Lung (tissue), 12 donors: ENCODE results near the gene NSF. TPM values are rescaled to one million over a fixed set of nuclear protein-coding genes. Genes with fewer than 3 reads are reported as not detected.
A peak's percentile ranks its signal among the peaks of the same experiment; 100 is the strongest.

Source experiments
- ATAC-seq: fragments of 200-7000 bp; cut with Tn5 transposase; one replicate; pipeline ENCODE4 v1.9.1; 2020; ENCODE audit warnings: moderate number of reproducible peaks; ENCODE audit not compliant: insufficient read depth, low FRiP score
- DNase-seq, 3 donors: peaks; one replicate each; pipeline ENCODE4 v3.0.0-alpha.2; 2013 to 2017
- H3K27ac ChIP-seq, 2 donors: one replicate each; pipeline ENCODE4 v1.5.1; 2013; ENCODE audit warnings: mild to moderate bottlenecking in 2 of 2, moderate library complexity in 2 of 2, control low read depth in 1 of 2, inconsistent platforms in 1 of 2, low read depth in 1 of 2, low read length in 1 of 2
- H3K27me3 ChIP-seq, 3 donors: one replicate each; pipeline ENCODE4 v1.5.1; 2013; ENCODE audit warnings: low read length in 2 of 3; ENCODE audit not compliant: control insufficient read depth in 3 of 3, insufficient read depth in 3 of 3
- H3K36me3 ChIP-seq, 4 donors: one replicate each; pipeline ENCODE4 v1.5.1; 2013; ENCODE audit warnings: low read length in 4 of 4, mild to moderate bottlenecking in 1 of 4, moderate library complexity in 1 of 4; ENCODE audit not compliant: control insufficient read depth in 4 of 4, insufficient read depth in 4 of 4
- H3K4me1 ChIP-seq, 5 donors: one replicate each; pipeline ENCODE4 v1.5.1; 2013; ENCODE audit warnings: low read length in 5 of 5, mild to moderate bottlenecking in 2 of 5, moderate library complexity in 1 of 5; ENCODE audit not compliant: control insufficient read depth in 5 of 5, insufficient read depth in 5 of 5
- H3K4me3 ChIP-seq: one replicate; pipeline ENCODE4 v1.5.1; 2013; ENCODE audit warnings: mild to moderate bottlenecking, control low read depth, moderate library complexity
- H3K9ac ChIP-seq, 2 donors: one replicate each; pipeline ENCODE4 v1.5.1; 2013; ENCODE audit warnings: low read length in 2 of 2, control low read depth in 1 of 2; ENCODE audit not compliant: insufficient read depth in 1 of 2
- H3K9me3 ChIP-seq, 4 donors: one replicate each; pipeline ENCODE4 v1.5.1; 2013; ENCODE audit warnings: low read length in 3 of 4, mild to moderate bottlenecking in 1 of 4, moderate library complexity in 1 of 4; ENCODE audit not compliant: control insufficient read depth in 4 of 4, insufficient read depth in 3 of 4
- WGBS, 2 donors: extraction: QIAGEN DNeasy Blood & Tissue Kit; methylation state at CpG; one replicate each; pipeline ENCODE4 v1.1.7; 2013; 5-methylcytosine and 5-hydroxymethylcytosine counted together
- polyA plus RNA-seq, 2 donors: library from polyadenylated mRNA; stranded (reverse); fragments of 200-250 nt; gene quantifications; one replicate each; pipeline ENCODE4 v1.2.1, GENCODE V29; 2013
- total RNA-seq, 2 donors: library from RNA; depleted of rRNA in 1 of 2; stranded (reverse); fragments of >200 nt in 1 of 2; gene quantifications; one replicate each; pipeline ENCODE4 v1.2.1, GENCODE V29; 2014 to 2021
- TF ChIP-seq, protein P1 (sequence below): IDR thresholded peaks from 2 replicates; pipeline ENCODE4 v1.5.1; 2012; ENCODE audit warnings: mild to moderate bottlenecking; ENCODE audit errors: control extremely low read depth, extremely low read depth
- donor health status: control.
- donor health status: control.
- donor health status: Bipolar disorder and iron deficiency.
- donor health status: healthy.
- donor health status: DM: yes; HTN: yes; CAD: no.

Gene NSF
- total and polyA plus RNA-seq, 4 donors: 7.3 to 41.9 (median 27.0) TPM

GRCh38 chr17:46763416-46763815, 172.9 kb downstream of the NSF start:
- ATAC-seq: no peak
- TF ChIP-seq, protein P1, sequence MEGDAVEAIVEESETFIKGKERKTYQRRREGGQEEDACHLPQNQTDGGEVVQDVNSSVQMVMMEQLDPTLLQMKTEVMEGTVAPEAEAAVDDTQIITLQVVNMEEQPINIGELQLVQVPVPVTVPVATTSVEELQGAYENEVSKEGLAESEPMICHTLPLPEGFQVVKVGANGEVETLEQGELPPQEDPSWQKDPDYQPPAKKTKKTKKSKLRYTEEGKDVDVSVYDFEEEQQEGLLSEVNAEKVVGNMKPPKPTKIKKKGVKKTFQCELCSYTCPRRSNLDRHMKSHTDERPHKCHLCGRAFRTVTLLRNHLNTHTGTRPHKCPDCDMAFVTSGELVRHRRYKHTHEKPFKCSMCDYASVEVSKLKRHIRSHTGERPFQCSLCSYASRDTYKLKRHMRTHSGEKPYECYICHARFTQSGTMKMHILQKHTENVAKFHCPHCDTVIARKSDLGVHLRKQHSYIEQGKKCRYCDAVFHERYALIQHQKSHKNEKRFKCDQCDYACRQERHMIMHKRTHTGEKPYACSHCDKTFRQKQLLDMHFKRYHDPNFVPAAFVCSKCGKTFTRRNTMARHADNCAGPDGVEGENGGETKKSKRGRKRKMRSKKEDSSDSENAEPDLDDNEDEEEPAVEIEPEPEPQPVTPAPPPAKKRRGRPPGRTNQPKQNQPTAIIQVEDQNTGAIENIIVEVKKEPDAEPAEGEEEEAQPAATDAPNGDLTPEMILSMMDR: no peak
- 87% methylated on average over 3 of the region's 3 CpGs for WGBS, 2 donors
- DNase-seq: no peak
- H3K9me3 ChIP-seq: no peaks in the 10 kb centered on the region
- H3K4me1 ChIP-seq: peaks cover 3 to 15% (median 9%) of the 10 kb centered on the region in 5 donors
- no peak overlapping the region for H3K27ac ChIP-seq
- H3K27me3 ChIP-seq: no peaks in the 10 kb centered on the region
- H3K36me3 ChIP-seq: no peaks in the 10 kb centered on the region
- H3K4me3 ChIP-seq: no peak overlapping the region
- H3K9ac ChIP-seq: no peak overlapping the region

- H3K4me1 ChIP-seq: peaks cover 3 to 15% (median 9%) of the 10 kb centered on the region in 5 donors
- ATAC-seq (no peak), DNase-seq (no peak)
- H3K36me3 ChIP-seq: no peaks in the 10 kb centered on the region
- no peak overlapping the region for H3K4me3 ChIP-seq
- peak overlapping the region in 1 of 2 donors; percentile 67 for H3K27ac ChIP-seq
- H3K9ac ChIP-seq: no peak overlapping the region
- H3K9me3 ChIP-seq: no peaks in the 10 kb centered on the region
- TF ChIP-seq, protein P1: no peak
- H3K27me3 ChIP-seq: no peaks in the 10 kb centered on the region
- 87 to 89% methylated on average over 12 of the region's 12 CpGs for WGBS, 2 donors
Measured at GRCh38 chr17:46764000-46764708, 173.7 kb downstream of the NSF start.

DNA sequence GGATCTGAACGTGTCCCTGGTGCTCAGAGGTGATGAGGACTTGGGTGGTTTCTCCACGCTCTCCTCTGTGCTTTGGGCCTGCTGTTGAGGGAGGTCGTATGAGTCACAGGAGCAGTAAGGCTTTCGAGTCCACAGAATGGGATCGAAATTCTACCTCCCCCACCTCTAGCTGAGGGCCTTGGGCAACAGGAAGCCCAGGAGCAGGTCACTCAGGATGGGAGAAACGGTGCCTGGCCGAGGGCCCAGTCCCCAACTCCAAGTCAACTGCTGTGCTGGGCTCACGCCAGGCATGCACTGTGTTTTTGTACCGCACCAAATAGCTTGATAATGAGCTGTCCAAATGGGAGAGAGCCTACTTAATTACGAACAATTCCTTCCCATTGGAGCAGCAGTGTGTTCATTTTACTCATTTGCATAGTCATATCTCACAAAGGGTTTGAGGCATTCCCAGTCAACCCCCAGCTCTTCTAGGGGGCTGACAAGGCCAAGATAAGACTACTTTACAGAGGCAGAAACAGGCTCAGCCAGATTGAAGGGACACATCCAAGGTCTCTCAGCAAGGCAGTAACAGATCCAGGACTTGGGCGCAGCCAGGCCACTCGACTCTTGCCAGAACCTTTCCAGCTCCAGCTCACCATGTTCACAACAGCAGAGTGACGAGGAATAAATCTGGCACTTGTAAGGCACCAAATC, 174.4 kb downstream of the NSF start:
- peak; percentile 73 for ATAC-seq
- TF ChIP-seq, protein P1: no peak
- no peaks in the 10 kb centered on the region for H3K9me3 ChIP-seq
- peak; percentile 40 to 74 (median 53) for DNase-seq
- no peaks in the 10 kb centered on the region for H3K27me3 ChIP-seq
- no peak overlapping the region for H3K4me3 ChIP-seq
- WGBS, 2 donors: 56 to 66% methylated on average over 13 of the region's 13 CpGs
- H3K36me3 ChIP-seq: no peaks in the 10 kb centered on the region
- H3K4me1 ChIP-seq: peaks cover 3 to 15% (median 12%) of the 10 kb centered on the region in 5 donors
- peak overlapping the region in 1 of 2 donors; percentile 67 for H3K27ac ChIP-seq
- H3K9ac ChIP-seq: no peak overlapping the region
